SK-N-SH treated with all-trans-retinoic acid at 6 μM for 48 hours (cell line): Measurements from ENCODE around the gene GRAMD2B.

ENCODE experiments used
- ATAC-seq: fragments of 200-7000 bp; cut with Tn5 transposase; 3 replicates; pipeline ENCODE4 v1.9.1; 2020; ENCODE audit warnings: mild to moderate bottlenecking, moderate library complexity
- ARNTL ChIP-seq: fragments of 450-650 bp; formaldehyde crosslinking; IDR thresholded peaks from 2 replicates; pipeline ENCODE4 v1.5.0; 2020; ENCODE audit warnings: low read depth, mild to moderate bottlenecking, moderate library complexity, borderline replicate concordance
- BACH2 ChIP-seq: fragments of 250-450 bp; sonication (Bioruptor Pico); IDR thresholded peaks from 2 replicates; pipeline ENCODE4 v1.9.0; 2021; ENCODE audit warnings: mild to moderate bottlenecking, borderline replicate concordance
- CSDC2 ChIP-seq: fragments of 250-450 bp; sonication (Bioruptor Pico); IDR thresholded peaks from 2 replicates; pipeline ENCODE4 v1.5.0; 2020; ENCODE audit warnings: mild to moderate bottlenecking, moderate library complexity
- ESRRG ChIP-seq: fragments of 250-450 bp; sonication (Bioruptor Pico); IDR thresholded peaks from 2 replicates; pipeline ENCODE4 v1.6.1; 2021; ENCODE audit warnings: mild to moderate bottlenecking
- GLIS3 ChIP-seq: fragments of 250-450 bp; sonication (Bioruptor Pico); IDR thresholded peaks from 2 replicates; pipeline ENCODE4 v1.5.0; 2020; ENCODE audit warnings: mild to moderate bottlenecking, moderate library complexity
- ISL1 ChIP-seq: fragments of 250-450 bp; sonication (Bioruptor Pico); IDR thresholded peaks from 2 replicates; pipeline ENCODE4 v2.1.2; 2022; ENCODE audit warnings: mild to moderate bottlenecking, moderate library complexity
- PPARA ChIP-seq: fragments of 250-450 bp; sonication (Bioruptor Pico); IDR thresholded peaks from 2 replicates; pipeline ENCODE4 v1.5.0; 2020; ENCODE audit warnings: mild to moderate bottlenecking, borderline replicate concordance
- RARB ChIP-seq: fragments of 250-450 bp; sonication (Bioruptor Pico); IDR thresholded peaks from 2 replicates; pipeline ENCODE4 v1.8.0; 2021; ENCODE audit warnings: mild to moderate bottlenecking, moderate library complexity
- SNAI2 ChIP-seq: fragments of 250-450 bp; sonication (Bioruptor Pico); IDR thresholded peaks from 2 replicates; pipeline ENCODE4 v1.5.0; 2020; ENCODE audit warnings: mild to moderate bottlenecking, moderate library complexity
- TCF4 ChIP-seq: fragments of 250-450 bp; sonication (Bioruptor Pico); IDR thresholded peaks from 2 replicates; pipeline ENCODE4 v1.8.0; 2021; ENCODE audit warnings: mild to moderate bottlenecking, moderate library complexity, borderline replicate concordance
- TOX ChIP-seq: fragments of 250-450 bp; sonication (Bioruptor Pico); IDR thresholded peaks from 2 replicates; pipeline ENCODE4 v1.8.0; 2021; ENCODE audit warnings: mild to moderate bottlenecking, moderate library complexity, borderline replicate concordance
- ZC3H10 ChIP-seq: fragments of 250-450 bp; sonication (Bioruptor Pico); IDR thresholded peaks from 2 replicates; pipeline ENCODE4 v1.5.1; 2021; ENCODE audit warnings: mild to moderate bottlenecking, moderate library complexity
- ZFP3 ChIP-seq: fragments of 250-450 bp; sonication (Bioruptor Pico); IDR thresholded peaks from 2 replicates; pipeline ENCODE4 v1.5.0; 2020; ENCODE audit warnings: mild to moderate bottlenecking, moderate library complexity
- ZFP30 ChIP-seq: fragments of 450-650 bp; formaldehyde crosslinking; IDR thresholded peaks from 2 replicates; pipeline ENCODE4 v1.5.0; 2022; ENCODE audit warnings: mild to moderate bottlenecking, moderate library complexity
- ZNF565 ChIP-seq: fragments of 450-650 bp; formaldehyde crosslinking; conservative IDR thresholded peaks from 2 replicates; pipeline ENCODE4 v1.5.0; 2020; ENCODE audit warnings: low read depth, mild to moderate bottlenecking, moderate library complexity
- ZNF70 ChIP-seq: fragments of 450-650 bp; formaldehyde crosslinking; IDR thresholded peaks from 2 replicates; pipeline ENCODE4 v1.5.0; 2020; ENCODE audit warnings: mild to moderate bottlenecking, moderate library complexity
- ZNF8 ChIP-seq: fragments of 450-650 bp; formaldehyde crosslinking; IDR thresholded peaks from 2 replicates; pipeline ENCODE4 v1.5.0; 2020; ENCODE audit warnings: mild to moderate bottlenecking, moderate library complexity
- TF ChIP-seq, protein P1 (sequence below): fragments of 250-450 bp; sonication (Bioruptor Pico); IDR thresholded peaks from 2 replicates; pipeline ENCODE4 v1.5.1; 2020; ENCODE audit warnings: low read depth, mild to moderate bottlenecking, moderate library complexity
- TF ChIP-seq, protein P2 (sequence below): fragments of 250-450 bp; sonication (Bioruptor Pico); IDR thresholded peaks from 2 replicates; pipeline ENCODE4 v1.8.0; 2021; ENCODE audit warnings: low read depth, mild to moderate bottlenecking, moderate library complexity, borderline replicate concordance
- TF ChIP-seq, protein P3 (sequence below): fragments of 250-450 bp; sonication (Bioruptor Pico); IDR thresholded peaks from 2 replicates; pipeline ENCODE4 v1.5.1; 2021; ENCODE audit warnings: mild to moderate bottlenecking, moderate library complexity
- TF ChIP-seq, protein P4 (sequence below): fragments of 250-450 bp; sonication (Bioruptor Pico); IDR thresholded peaks from 2 replicates; pipeline ENCODE4 v1.8.0; 2020; ENCODE audit warnings: mild to moderate bottlenecking, moderate library complexity, borderline replicate concordance

The GRAMD2B gene

DNA sequence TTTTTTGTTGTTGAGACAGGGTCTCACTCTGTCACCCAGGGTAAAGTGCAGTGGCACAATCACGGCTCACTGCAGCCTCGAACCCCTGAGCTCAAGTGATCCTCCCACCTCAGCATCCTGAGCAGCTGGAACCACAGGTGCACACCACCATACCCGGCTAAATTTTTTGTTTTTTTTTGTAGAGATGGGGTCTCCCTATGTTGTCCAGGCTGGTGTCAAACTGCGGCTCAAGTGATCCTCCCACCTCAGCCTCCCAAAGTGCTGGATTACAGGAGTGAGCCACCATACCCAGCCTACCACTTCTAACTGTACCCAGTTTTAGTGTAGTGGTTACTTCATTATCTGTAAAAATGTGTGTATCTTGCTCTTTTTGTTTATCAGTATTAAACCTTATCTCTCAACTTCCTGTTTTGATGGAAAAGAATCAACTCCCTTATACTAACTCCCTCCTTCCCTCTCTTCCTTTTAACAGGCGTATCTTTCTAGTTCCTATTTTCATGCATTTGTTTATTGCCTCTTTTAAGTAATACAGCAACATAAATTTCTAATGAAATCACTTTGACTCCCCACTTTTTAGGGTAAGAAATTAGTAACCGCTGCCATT is 33.1 kb downstream of the GRAMD2B start:
- TF ChIP-seq TOX (CRISPR knock-in tag) (no peak), GLIS3 (no peak), ZFP3 (CRISPR knock-in tag) (no peak)
- no peak for ATAC-seq

DNA sequence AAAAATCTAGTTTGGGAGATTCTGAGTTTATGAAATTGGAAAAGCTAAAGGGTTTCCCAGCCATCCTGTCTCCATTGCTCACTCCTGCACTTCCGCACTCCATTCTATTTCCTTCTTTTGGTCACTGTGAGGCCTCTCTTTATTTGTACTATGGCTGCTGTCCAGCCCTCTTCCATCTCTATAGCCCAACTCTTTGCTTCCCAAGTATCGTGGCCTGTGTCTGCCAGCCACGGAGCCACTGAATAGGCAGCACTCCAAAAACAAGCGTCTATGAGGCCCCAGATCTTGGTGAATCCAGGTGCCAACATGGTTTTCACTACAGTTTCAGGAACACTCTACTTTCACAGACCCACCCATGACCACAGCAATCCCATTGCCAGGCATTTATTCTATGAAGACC is 37.2 kb downstream of the GRAMD2B start:
- no peak for TF ChIP-seq RARB (CRISPR knock-in tag)
- TF ChIP-seq BACH2 (CRISPR knock-in tag), result no peak
- no peak for TF ChIP-seq TCF4 (CRISPR knock-in tag)
- TF ChIP-seq, protein P1, sequence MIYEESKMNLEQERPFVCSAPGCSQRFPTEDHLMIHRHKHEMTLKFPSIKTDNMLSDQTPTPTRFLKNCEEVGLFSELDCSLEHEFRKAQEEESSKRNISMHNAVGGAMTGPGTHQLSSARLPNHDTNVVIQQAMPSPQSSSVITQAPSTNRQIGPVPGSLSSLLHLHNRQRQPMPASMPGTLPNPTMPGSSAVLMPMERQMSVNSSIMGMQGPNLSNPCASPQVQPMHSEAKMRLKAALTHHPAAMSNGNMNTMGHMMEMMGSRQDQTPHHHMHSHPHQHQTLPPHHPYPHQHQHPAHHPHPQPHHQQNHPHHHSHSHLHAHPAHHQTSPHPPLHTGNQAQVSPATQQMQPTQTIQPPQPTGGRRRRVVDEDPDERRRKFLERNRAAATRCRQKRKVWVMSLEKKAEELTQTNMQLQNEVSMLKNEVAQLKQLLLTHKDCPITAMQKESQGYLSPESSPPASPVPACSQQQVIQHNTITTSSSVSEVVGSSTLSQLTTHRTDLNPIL (CRISPR knock-in tag), result no peak
- TF ChIP-seq ZNF8, result no peak
- no peak for ATAC-seq

- no peak for ATAC-seq
- TF ChIP-seq ZFP30 (no peak), ZNF8 (no peak), ZNF565 (CRISPR knock-in tag) (no peak), ZC3H10 (CRISPR knock-in tag) (no peak), ARNTL (CRISPR knock-in tag) (no peak), ESRRG (CRISPR knock-in tag) (no peak), PPARA (CRISPR knock-in tag) (no peak), GLIS3 (no peak), SNAI2 (CRISPR knock-in tag) (no peak), ZFP3 (CRISPR knock-in tag) (no peak), ISL1 (CRISPR knock-in tag) (no peak)
- TF ChIP-seq, protein P1 (CRISPR knock-in tag), result no peak
Observed at GRCh38 chr5:126460977-126461376, 37.8 kb downstream of the GRAMD2B start.

DNA sequence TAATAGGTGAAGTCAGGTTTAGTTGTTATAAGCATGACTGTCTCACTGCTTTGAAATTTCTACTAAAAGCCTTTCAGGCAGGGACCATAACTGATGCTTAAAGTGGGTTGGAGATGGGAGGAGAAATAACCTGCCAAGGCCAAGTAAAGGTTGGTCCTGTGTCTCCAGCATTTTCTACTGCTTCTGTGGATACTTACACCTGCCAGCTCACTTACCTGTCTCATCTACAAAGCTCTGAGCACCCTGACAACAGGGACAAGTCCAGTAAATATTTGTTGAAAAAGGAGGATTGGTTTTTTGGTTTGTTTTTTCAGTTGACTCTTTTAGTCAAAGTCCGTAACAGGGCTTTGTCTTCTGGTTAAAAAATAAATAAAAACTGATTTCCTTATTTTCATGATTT is 38.6 kb downstream of the GRAMD2B start:
- TF ChIP-seq CSDC2 (CRISPR knock-in tag) (no peak), TCF4 (CRISPR knock-in tag) (no peak), TOX (CRISPR knock-in tag) (no peak), ZNF8 (no peak), ARNTL (CRISPR knock-in tag) (no peak), ISL1 (CRISPR knock-in tag) (no peak), ESRRG (CRISPR knock-in tag) (no peak), ZNF70 (no peak), ZNF565 (CRISPR knock-in tag) (no peak), BACH2 (CRISPR knock-in tag) (no peak), PPARA (CRISPR knock-in tag) (no peak), RARB (CRISPR knock-in tag) (no peak), ZC3H10 (CRISPR knock-in tag) (no peak)
- TF ChIP-seq, protein P2, sequence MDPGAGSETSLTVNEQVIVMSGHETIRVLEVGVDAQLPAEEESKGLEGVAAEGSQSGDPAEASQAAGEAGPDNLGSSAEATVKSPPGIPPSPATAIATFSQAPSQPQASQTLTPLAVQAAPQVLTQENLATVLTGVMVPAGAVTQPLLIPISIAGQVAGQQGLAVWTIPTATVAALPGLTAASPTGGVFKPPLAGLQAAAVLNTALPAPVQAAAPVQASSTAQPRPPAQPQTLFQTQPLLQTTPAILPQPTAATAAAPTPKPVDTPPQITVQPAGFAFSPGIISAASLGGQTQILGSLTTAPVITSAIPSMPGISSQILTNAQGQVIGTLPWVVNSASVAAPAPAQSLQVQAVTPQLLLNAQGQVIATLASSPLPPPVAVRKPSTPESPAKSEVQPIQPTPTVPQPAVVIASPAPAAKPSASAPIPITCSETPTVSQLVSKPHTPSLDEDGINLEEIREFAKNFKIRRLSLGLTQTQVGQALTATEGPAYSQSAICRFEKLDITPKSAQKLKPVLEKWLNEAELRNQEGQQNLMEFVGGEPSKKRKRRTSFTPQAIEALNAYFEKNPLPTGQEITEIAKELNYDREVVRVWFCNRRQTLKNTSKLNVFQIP, result no peak
- TF ChIP-seq, protein P3, sequence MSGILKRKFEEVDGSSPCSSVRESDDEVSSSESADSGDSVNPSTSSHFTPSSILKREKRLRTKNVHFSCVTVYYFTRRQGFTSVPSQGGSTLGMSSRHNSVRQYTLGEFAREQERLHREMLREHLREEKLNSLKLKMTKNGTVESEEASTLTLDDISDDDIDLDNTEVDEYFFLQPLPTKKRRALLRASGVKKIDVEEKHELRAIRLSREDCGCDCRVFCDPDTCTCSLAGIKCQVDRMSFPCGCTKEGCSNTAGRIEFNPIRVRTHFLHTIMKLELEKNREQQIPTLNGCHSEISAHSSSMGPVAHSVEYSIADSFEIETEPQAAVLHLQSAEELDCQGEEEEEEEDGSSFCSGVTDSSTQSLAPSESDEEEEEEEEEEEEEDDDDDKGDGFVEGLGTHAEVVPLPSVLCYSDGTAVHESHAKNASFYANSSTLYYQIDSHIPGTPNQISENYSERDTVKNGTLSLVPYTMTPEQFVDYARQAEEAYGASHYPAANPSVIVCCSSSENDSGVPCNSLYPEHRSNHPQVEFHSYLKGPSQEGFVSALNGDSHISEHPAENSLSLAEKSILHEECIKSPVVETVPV, result no peak
- TF ChIP-seq, protein P4, sequence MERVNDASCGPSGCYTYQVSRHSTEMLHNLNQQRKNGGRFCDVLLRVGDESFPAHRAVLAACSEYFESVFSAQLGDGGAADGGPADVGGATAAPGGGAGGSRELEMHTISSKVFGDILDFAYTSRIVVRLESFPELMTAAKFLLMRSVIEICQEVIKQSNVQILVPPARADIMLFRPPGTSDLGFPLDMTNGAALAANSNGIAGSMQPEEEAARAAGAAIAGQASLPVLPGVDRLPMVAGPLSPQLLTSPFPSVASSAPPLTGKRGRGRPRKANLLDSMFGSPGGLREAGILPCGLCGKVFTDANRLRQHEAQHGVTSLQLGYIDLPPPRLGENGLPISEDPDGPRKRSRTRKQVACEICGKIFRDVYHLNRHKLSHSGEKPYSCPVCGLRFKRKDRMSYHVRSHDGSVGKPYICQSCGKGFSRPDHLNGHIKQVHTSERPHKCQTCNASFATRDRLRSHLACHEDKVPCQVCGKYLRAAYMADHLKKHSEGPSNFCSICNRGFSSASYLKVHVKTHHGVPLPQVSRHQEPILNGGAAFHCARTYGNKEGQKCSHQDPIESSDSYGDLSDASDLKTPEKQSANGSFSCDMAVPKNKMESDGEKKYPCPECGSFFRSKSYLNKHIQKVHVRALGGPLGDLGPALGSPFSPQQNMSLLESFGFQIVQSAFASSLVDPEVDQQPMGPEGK (CRISPR knock-in tag), result no peak
- TF ChIP-seq, protein P1 (CRISPR knock-in tag), result no peak
- ATAC-seq, result no peak
